Right ventricle myocardium superior (tissue), 1 donor: Measurements from ENCODE around the gene TRPM3. TPM values are rescaled to one million over a fixed set of nuclear protein-coding genes. Genes with fewer than 3 reads are reported as not detected.

Source experiments
- ATAC-seq: fragments of 200-7000 bp; cut with Tn5 transposase; one replicate; pipeline ENCODE4 v1.9.1; 2020; ENCODE audit warnings: mild to moderate bottlenecking; ENCODE audit not compliant: poor library complexity
- DNase-seq: peaks from one replicate; pipeline ENCODE4 v3.0.0-alpha.2; 2020
- intact Hi-C: fragments of 100-400 bp; cut with DNase I; formaldehyde crosslinking; loops from one replicate; pipeline ENCODE4 v1.11.2; 2022
- total RNA-seq: library from RNA; stranded (reverse); fragmentation: NEBNext Ultra II Directional; extraction: Animal tissue kit (Norgen Biotek cat#: 25700); gene quantifications from one replicate; pipeline ENCODE4 v1.2.1, GENCODE V29; 2021
- donor health status: DM: no; HTN: yes; CAD: no; lungs with severe emphysema.

Gene TRPM3
- total RNA-seq, 1 donor from 2014 or later = 0.16 TPM

- no peak for DNase-seq
- no peak for ATAC-seq
- intact Hi-C loops = no loop called here
These were observed 308.3 kb downstream of the TRPM3 start for GRCh38 chr9:70813141-70813540.

- ATAC-seq = no peak
- intact Hi-C loops = no loop called here
- DNase-seq = no peak
These were observed 309.8 kb downstream of the TRPM3 start for GRCh38 chr9:70811638-70812037.

GRCh38 chr9:70806875-70807274 lies 314.5 kb downstream of the TRPM3 start:
- ATAC-seq (no peak), DNase-seq (no peak)
- intact Hi-C loops = no loop called here

- DNase-seq (no peak), ATAC-seq (no peak)
- intact Hi-C loops = no loop called here
These were observed 315.5 kb downstream of the TRPM3 start for GRCh38 chr9:70805949-70806348.

GRCh38 chr9:70802758-70803436 lies 318.5 kb downstream of the TRPM3 start:
- DNase-seq (no peak), ATAC-seq (no peak)
- intact Hi-C loops = no loop called here

GRCh38 chr9:70802206-70802605 lies 319.2 kb downstream of the TRPM3 start:
- intact Hi-C loops = no loop called here
- ATAC-seq (no peak), DNase-seq (no peak)

GRCh38 chr9:70801181-70801829 lies 320.1 kb downstream of the TRPM3 start:
- DNase-seq (no peak), ATAC-seq (no peak)
- intact Hi-C loops = no loop called here

- DNase-seq (no peak), ATAC-seq (no peak)
- intact Hi-C loops = no loop called here
These were observed 323.4 kb downstream of the TRPM3 start for GRCh38 chr9:70798018-70798417.

- ATAC-seq (no peak), DNase-seq (no peak)
- intact Hi-C loops = no loop called here
These were observed 325.6 kb downstream of the TRPM3 start for GRCh38 chr9:70795841-70796240.

GRCh38 chr9:70792796-70793195 lies 328.6 kb downstream of the TRPM3 start:
- intact Hi-C loops = no loop called here
- ATAC-seq (no peak), DNase-seq (no peak)

- DNase-seq = no peak
- intact Hi-C loops = no loop called here
- no peak for ATAC-seq
These were observed 329.5 kb downstream of the TRPM3 start for GRCh38 chr9:70791936-70792335.

GRCh38 chr9:70789086-70789485 lies 332.3 kb downstream of the TRPM3 start:
- DNase-seq = no peak
- no peak for ATAC-seq
- intact Hi-C loops = no loop called here

- no peak for DNase-seq
- ATAC-seq = no peak
- intact Hi-C loops = no loop called here
These were observed 337.0 kb downstream of the TRPM3 start for GRCh38 chr9:70784456-70784855.

GRCh38 chr9:70778568-70778967 lies 342.9 kb downstream of the TRPM3 start:
- ATAC-seq (no peak), DNase-seq (no peak)
- intact Hi-C loops = no loop called here

- intact Hi-C loops = no loop called here
- ATAC-seq (no peak), DNase-seq (no peak)
These were observed 347.8 kb downstream of the TRPM3 start for GRCh38 chr9:70773579-70773978.

- no peak for ATAC-seq
- intact Hi-C loops = no loop called here
- no peak for DNase-seq
These were observed 348.8 kb downstream of the TRPM3 start for GRCh38 chr9:70772601-70773000.

GRCh38 chr9:70765946-70766345 lies 355.5 kb downstream of the TRPM3 start:
- ATAC-seq (no peak), DNase-seq (no peak)
- intact Hi-C loops = no loop called here

GRCh38 chr9:70761139-70761670 lies 360.2 kb downstream of the TRPM3 start:
- DNase-seq (no peak), ATAC-seq (no peak)
- intact Hi-C loops = no loop called here

GRCh38 chr9:70760228-70760627 lies 361.2 kb downstream of the TRPM3 start:
- intact Hi-C loops = no loop called here
- ATAC-seq (no peak), DNase-seq (no peak)

GRCh38 chr9:70753311-70753710 lies 368.1 kb downstream of the TRPM3 start:
- intact Hi-C loops = no loop called here

More at GRCh38 chr9:70753311-70753710, 368.1 kb downstream of the TRPM3 start:
- no peak for DNase-seq
- no peak for ATAC-seq
